Ovary (tissue), 3 donors: ENCODE results near the gene CHP2.

Experiments
- CTCF ChIP-seq, 3 donors: fragments of 450-650 bp in 2 of 3; fragments of 200-600 bp in 1 of 3; IDR thresholded peaks; one replicate each; pipeline versions ENCODE4 v1.5.1 to v1.8.0; 2016 to 2022; ENCODE audit warnings: antibody characterized with exemption in 3 of 3, mild to moderate bottlenecking in 1 of 3
- POLR2A ChIP-seq: fragments of 450-650 bp; IDR thresholded peaks from one replicate; pipeline ENCODE4 v1.6.1; 2017; ENCODE audit warnings: antibody characterized with exemption, mild to moderate bottlenecking, moderate library complexity
- donor health status: DM: no; HTN: no; CAD: no.

- TF ChIP-seq POLR2A (no peak), CTCF (IDR thresholded peaks at IDR 0.05) (no peak)
These were observed 48.8 kb downstream of the CHP2 start for GRCh38 chr16:23803591-23804123.
